ACC112 (cell line): Measurements from ENCODE around the gene RBMS1.

ENCODE experiments used
- H2AFZ ChIP-seq: fragments of 200-600 bp; sonication (generic); one replicate; pipeline ENCODE4 v1.6.0; 2017; ENCODE audit warnings: antibody characterized with exemption, low read length; ENCODE audit not compliant: unreplicated experiment
- H3K27ac ChIP-seq: fragments of 200-600 bp; sonication (generic); 2 replicates; pipeline ENCODE4 v1.5.1; 2014; ENCODE audit warnings: low read depth, mild to moderate bottlenecking, antibody characterized with exemption, low read length, moderate library complexity
- H3K27me3 ChIP-seq: fragments of 200-600 bp; sonication (generic); 2 replicates; pipeline ENCODE4 v1.6.1; 2014; ENCODE audit warnings: mild to moderate bottlenecking, antibody characterized with exemption, low read length, moderate library complexity, mixed read lengths; ENCODE audit not compliant: insufficient read depth
- H3K36me3 ChIP-seq: fragments of 200-600 bp; sonication (generic); 2 replicates; pipeline ENCODE4 v1.6.1; 2016; ENCODE audit warnings: mild to moderate bottlenecking, antibody characterized with exemption, low read length, moderate library complexity, mixed read lengths; ENCODE audit not compliant: insufficient read depth
- H3K4me1 ChIP-seq: fragments of 200-600 bp; sonication (generic); one replicate; pipeline ENCODE4 v1.6.1; 2016; ENCODE audit warnings: low read length, mixed read lengths; ENCODE audit not compliant: insufficient read depth, unreplicated experiment, control insufficient read depth
- H3K4me3 ChIP-seq: fragments of 200-600 bp; sonication (generic); 2 replicates; pipeline ENCODE4 v1.5.1; 2014; ENCODE audit warnings: mild to moderate bottlenecking, low read depth, low read length
- H3K79me2 ChIP-seq: fragments of 200-600 bp; sonication (generic); one replicate; pipeline ENCODE4 v1.6.0; 2016; ENCODE audit warnings: low read length; ENCODE audit not compliant: control insufficient read depth, unreplicated experiment, insufficient read depth

The RBMS1 gene

DNA sequence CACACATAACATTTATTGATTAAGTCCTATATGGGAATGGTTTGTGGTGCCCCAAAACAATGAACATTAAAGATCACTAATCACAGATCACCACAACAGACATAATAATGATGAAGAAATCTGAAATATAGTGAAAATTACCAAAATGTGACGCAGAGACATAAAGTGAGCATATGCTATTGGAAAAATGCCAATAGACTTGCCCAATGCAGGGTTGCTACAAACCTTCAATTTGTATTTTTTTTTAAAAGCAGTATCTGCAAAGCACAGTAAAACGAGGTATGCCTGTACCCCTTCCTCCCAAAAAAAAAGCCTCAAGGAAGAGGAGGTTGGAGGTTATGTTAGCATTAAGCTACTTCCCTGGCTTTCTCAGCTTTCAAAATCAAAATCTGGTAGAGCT, 131.1 kb downstream of the RBMS1 start:
- Histone ChIP-seq H3K36me3 (peaks cover 9% of the 10 kb centered on the region), H3K79me2 (peaks cover 96% of the 10 kb centered on the region), H3K27me3 (no peaks in the 10 kb centered on the region), H3K4me1 (peaks cover 75% of the 10 kb centered on the region), H3K4me3 (no peak overlapping the region), H2AFZ (no peak overlapping the region), H3K27ac (peak overlapping the region; percentile 40)

GRCh38 chr2:160362018-160362417, 131.6 kb downstream of the RBMS1 start:
- Histone ChIP-seq H3K27ac (peak overlapping the region; percentile 13; the same call in 1 of the 2 replicates), H2AFZ (no peak overlapping the region), H3K36me3 (peaks cover 14% of the 10 kb centered on the region), H3K4me3 (no peak overlapping the region), H3K4me1 (peaks cover 75% of the 10 kb centered on the region), H3K79me2 (peaks cover 96% of the 10 kb centered on the region), H3K27me3 (no peaks in the 10 kb centered on the region)

DNA sequence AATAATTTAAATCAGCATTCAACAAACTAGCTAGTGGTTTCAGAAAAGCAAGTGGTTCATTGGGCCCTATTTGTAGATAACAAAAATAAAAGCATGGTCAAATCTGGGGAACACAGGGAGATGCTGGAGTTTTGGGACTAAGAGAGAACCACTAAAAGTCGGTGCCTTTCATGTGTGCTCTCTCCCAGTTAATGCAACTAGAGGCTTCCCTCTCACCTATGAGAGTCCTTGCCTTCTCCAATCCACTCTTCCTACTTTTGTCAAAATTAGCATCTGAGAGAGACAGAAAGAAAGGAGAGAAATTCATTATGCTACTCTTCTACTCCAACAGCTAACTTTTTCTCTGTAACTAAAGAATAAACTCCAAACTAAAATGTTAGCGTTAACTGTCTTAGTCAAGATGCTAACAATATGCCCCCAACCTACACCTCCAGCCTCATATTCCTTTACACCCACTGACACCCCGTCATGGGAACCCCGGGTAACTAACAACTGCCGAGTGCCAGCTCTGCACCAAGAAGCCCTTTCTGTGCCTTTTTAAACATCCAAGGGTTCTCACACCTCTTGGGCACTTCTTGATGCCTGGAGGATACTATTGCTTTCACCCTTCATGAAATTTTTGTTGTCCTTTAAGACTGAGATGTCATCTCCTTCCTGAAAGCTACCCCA, 133.4 kb downstream of the RBMS1 start:
- Histone ChIP-seq H3K4me1 (peaks cover 75% of the 10 kb centered on the region), H3K27me3 (no peaks in the 10 kb centered on the region), H3K36me3 (peaks cover 12% of the 10 kb centered on the region; the same call in 1 of the 2 replicates), H3K79me2 (peaks cover 96% of the 10 kb centered on the region), H3K4me3 (no peak overlapping the region), H3K27ac (peak overlapping the region; percentile 67), H2AFZ (no peak overlapping the region)

DNA sequence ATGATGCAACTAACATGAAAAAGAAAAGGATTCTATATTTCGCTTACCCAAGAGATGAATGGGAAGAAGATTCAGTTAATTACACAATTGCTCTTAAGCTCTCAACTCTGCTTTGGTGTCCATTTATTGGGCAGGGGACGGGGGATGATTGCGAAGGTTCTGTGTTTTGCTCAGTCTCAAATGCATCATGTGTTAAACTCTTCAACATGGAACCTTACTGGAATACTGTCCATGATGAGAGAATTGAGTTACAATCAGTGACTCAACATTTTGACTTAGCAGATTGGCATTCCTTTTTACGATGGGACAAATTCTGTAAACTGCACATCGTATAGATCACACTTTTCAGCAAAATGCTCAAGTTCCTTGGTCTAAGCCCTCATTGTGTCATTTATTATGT, 135.6 kb downstream of the RBMS1 start:
- Histone ChIP-seq H3K4me3 (peak overlapping the region; percentile 1; the same call in 1 of the 2 replicates), H2AFZ (no peak overlapping the region), H3K36me3 (peaks cover 12% of the 10 kb centered on the region; the same call in 1 of the 2 replicates), H3K4me1 (peaks cover 77% of the 10 kb centered on the region), H3K27ac (peak overlapping the region; percentile 67), H3K27me3 (no peaks in the 10 kb centered on the region), H3K79me2 (peaks cover 95% of the 10 kb centered on the region)

- Histone ChIP-seq H3K27me3 (no peaks in the 10 kb centered on the region), H2AFZ (no peak overlapping the region), H3K4me3 (no peak overlapping the region), H3K4me1 (peaks cover 85% of the 10 kb centered on the region), H3K36me3 (peaks cover 12% of the 10 kb centered on the region; the same call in 1 of the 2 replicates), H3K27ac (peak overlapping the region; percentile 67), H3K79me2 (peaks cover 89% of the 10 kb centered on the region)
Measured at GRCh38 chr2:160356485-160356884, 137.1 kb downstream of the RBMS1 start.

DNA sequence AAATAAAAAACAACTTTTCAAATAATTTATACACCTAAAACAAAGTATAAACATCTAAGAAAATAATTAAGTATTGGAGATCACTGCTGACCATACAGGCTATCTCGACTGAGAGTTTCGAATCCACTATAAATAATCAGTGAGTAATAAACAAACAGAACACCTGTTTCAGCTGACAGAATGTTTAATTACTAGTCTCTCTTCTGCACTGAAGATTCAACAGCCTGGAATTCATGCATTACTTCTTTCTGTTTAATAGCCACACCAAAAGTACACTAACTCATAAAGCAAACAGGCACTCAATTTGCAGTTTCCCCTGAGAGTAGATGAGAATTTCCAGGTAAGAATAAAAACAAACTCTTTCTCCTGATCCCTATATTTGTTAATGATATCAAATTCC, 138.5 kb downstream of the RBMS1 start:
- Histone ChIP-seq H2AFZ (no peak overlapping the region), H3K79me2 (peaks cover 84% of the 10 kb centered on the region), H3K27ac (0 out of 2 replicates have a peak overlapping the region, but pooled peaks have one; percentile 20), H3K4me1 (peaks cover 88% of the 10 kb centered on the region), H3K4me3 (no peak overlapping the region), H3K36me3 (peaks cover 16% of the 10 kb centered on the region), H3K27me3 (no peaks in the 10 kb centered on the region)

GRCh38 chr2:160354677-160355076, 138.9 kb downstream of the RBMS1 start:
- no peak overlapping the region for H2AFZ ChIP-seq
- H3K79me2 ChIP-seq = peaks cover 84% of the 10 kb centered on the region

GRCh38 chr2:160353813-160354212, 139.8 kb downstream of the RBMS1 start:
- H3K36me3 ChIP-seq = peaks cover 21% of the 10 kb centered on the region
- H3K27ac ChIP-seq = peak overlapping the region; percentile 68
- no peaks in the 10 kb centered on the region for H3K27me3 ChIP-seq
- H3K4me3 ChIP-seq = no peak overlapping the region
- no peak overlapping the region for H2AFZ ChIP-seq
- peaks cover 84% of the 10 kb centered on the region for H3K79me2 ChIP-seq
- H3K4me1 ChIP-seq = peaks cover 83% of the 10 kb centered on the region

More at GRCh38 chr2:160354677-160355076, 138.9 kb downstream of the RBMS1 start:
- H3K4me1 ChIP-seq = peaks cover 87% of the 10 kb centered on the region
- H3K4me3 ChIP-seq = no peak overlapping the region
- no peaks in the 10 kb centered on the region for H3K27me3 ChIP-seq
- peak overlapping the region; percentile 68 for H3K27ac ChIP-seq
- peaks cover 20% of the 10 kb centered on the region for H3K36me3 ChIP-seq

GRCh38 chr2:160353166-160353565, 140.4 kb downstream of the RBMS1 start:
- Histone ChIP-seq H3K36me3 (peaks cover 21% of the 10 kb centered on the region), H2AFZ (no peak overlapping the region), H3K4me3 (no peak overlapping the region), H3K79me2 (peaks cover 87% of the 10 kb centered on the region), H3K27me3 (no peaks in the 10 kb centered on the region), H3K4me1 (peaks cover 83% of the 10 kb centered on the region), H3K27ac (peak overlapping the region; percentile 68)

DNA sequence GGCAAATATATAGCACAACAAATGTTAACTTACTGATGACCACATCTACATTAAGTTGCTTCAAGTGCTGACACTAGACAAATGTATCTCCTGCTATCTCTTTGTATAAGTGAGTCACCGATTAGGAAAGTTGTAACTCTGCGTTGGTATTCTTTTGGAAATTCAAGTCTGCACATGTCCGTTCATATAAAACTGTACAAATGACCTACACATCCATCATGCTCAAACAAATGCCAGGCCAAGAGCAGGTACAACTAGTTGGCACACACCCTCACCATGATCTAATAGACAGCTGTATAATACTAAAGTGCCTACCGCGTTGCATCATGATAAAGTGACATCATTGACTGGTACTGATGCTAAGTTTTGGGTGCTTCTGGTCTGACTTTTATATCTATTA, 141.1 kb downstream of the RBMS1 start:
- H3K36me3 ChIP-seq = peaks cover 20% of the 10 kb centered on the region
- H2AFZ ChIP-seq = no peak overlapping the region
- H3K79me2 ChIP-seq = peaks cover 87% of the 10 kb centered on the region
- H3K27ac ChIP-seq = peak overlapping the region; percentile 68
- peaks cover 83% of the 10 kb centered on the region for H3K4me1 ChIP-seq
- H3K27me3 ChIP-seq = no peaks in the 10 kb centered on the region
- H3K4me3 ChIP-seq = no peak overlapping the region

- peak overlapping the region; percentile 68 for H3K27ac ChIP-seq
- H3K36me3 ChIP-seq = peaks cover 16% of the 10 kb centered on the region
- H3K27me3 ChIP-seq = no peaks in the 10 kb centered on the region
- H2AFZ ChIP-seq = no peak overlapping the region
- H3K4me1 ChIP-seq = peaks cover 83% of the 10 kb centered on the region
- peaks cover 87% of the 10 kb centered on the region for H3K79me2 ChIP-seq
- peak overlapping the region; percentile 26; the same call in 1 of the 2 replicates for H3K4me3 ChIP-seq
Measured at GRCh38 chr2:160351956-160352355, 141.7 kb downstream of the RBMS1 start.
